Retina (tissue), 1 donor: ENCODE results near the gene TNFAIP8.
"Not testable (repeated sequence)": the region's sequence is repeated elsewhere in the genome, so short reads cannot be mapped to it uniquely, and the experiment has no call there.

Experiments used
- DNase-seq: peaks from one replicate; pipeline ENCODE4 v3.0.0-alpha.2; 2016

TNFAIP8 gene

GRCh38 chr5:119428166-119428565 is 72.3 kb downstream of the TNFAIP8 start:
- not testable (repeated sequence) for DNase-seq

DNA sequence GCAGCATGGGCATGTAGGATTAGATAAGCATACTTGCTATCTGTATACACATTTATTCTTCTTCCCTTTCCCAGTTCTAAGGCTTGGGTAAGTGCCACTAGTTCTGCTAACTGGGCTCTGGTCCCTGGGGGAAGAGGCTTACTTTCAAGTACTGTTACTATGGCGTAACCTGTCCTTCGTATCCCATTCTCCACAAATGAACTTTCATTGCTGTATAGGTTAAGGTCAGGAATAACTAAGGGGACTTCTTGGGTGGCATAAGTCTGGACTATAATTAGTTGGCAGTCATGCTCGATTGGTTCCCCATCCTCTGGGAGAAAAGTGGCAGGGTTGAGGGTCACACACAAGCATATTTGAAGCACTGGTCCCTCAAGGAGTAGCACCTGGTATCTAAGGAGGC is 72.8 kb downstream of the TNFAIP8 start:
- DNase-seq, result not testable (repeated sequence)

- DNase-seq, result not testable (repeated sequence)
These were observed 76.9 kb downstream of the TNFAIP8 start for GRCh38 chr5:119432674-119433237.

- DNase-seq, result peak; percentile 14
These were observed 79.8 kb downstream of the TNFAIP8 start for GRCh38 chr5:119435436-119436132.

DNA sequence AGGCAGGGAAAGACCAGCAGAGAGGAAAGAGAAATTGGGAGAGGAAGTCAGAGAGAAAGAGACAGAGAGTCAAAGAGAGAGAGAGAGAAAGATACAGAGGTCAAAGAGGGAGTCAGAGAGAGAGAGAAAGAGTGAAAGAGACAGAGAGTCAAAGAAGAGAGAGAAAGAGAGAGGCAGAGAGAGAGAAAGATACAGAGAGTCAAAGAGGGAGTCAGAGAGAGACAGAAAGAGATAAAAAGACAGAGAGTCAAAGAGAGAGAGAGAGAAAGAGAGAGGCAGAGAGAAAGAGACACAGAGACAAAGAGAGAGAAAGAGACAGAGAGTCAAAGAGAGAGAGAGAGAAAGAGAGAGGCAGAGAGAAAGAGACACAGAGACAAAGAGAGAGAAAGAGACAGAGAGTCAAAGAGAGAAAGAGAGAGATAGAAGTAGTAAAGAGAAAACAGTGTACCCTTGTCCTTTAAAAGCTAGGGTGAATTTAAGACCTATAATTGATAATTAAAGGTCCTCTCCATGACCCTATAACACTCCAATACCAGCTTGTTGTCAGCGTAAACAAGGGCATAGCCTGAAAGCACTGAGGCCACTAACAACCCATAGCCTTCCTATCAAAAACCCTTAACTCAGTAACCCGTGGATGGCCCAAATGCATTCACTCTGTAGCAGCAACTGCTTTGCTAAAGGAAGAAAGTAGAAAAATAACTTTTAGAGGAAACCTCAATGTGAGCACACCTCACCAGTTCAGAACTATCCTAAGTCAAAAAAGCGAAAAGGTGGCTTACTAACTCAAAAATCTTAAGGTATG is 82.2 kb downstream of the TNFAIP8 start:
- not testable (repeated sequence) for DNase-seq

DNA sequence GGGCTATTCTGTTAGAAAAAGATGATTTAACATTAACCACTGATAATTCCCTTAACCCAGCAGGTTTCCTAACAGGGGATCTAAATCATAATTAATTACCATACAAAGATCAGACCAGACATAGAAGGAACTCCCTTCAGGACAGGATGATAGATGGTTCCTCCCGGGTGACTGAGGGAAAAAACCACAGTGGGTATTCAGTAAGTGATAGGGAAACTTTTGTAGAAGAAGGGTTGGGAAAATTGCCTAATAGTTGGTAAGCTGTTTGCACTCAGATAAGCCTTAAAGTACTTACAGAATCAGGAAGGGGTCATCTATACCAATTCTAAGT is 82.7 kb downstream of the TNFAIP8 start:
- DNase-seq, result not testable (repeated sequence)

DNA sequence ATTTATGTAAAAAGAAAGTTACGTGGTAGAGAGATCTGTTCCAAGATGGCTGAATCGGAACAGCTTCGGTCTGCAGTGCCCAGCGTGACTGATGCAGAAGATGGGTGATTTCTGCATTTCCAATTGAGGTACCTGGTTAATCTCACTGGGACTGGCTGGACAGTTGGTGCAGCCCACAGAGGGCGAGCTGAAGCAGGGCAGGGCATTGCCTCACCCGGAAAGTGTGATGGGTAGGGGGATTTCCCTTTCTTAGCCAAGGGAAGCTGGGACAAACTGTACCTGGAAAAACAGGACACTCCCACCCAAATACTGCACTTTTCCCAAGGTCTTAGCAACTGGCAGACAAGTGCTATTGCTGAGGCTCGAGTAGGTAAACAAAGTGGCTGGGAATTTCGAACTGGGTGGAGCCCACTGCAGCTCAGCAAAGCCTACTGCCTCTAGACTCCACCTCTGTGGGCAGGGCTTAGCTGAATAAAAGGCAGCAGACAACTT is 83.4 kb downstream of the TNFAIP8 start:
- no peak for DNase-seq

DNA sequence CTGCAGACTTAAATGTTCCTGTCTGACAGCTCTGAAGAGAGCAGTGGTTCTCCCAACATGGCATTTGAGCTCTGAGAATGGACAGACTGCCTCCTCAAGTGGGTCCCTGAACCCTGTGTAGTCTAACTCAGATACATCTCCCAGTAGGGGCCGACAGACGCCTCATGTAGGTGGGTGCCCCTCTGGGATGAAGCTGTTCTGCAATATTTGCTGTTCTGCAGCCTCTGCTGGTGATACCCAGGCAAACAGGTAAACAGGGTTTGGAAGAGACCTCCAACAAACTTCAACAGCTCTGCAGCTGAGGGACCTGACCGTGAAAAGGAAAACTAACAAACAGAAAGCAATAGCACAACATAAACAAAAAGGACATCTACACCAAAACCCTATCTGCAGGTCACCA is 83.8 kb downstream of the TNFAIP8 start:
- DNase-seq, result not testable (repeated sequence)

GRCh38 chr5:119444643-119445042 is 88.8 kb downstream of the TNFAIP8 start:
- DNase-seq, result not testable (repeated sequence)

GRCh38 chr5:119445544-119445943 is 89.7 kb downstream of the TNFAIP8 start:
- DNase-seq, result no peak
